Endothelial cell of umbilical vein (primary cell): ENCODE measurements around the gene PAX9. TPM values are rescaled to one million over a fixed set of nuclear protein-coding genes. Genes with fewer than 3 reads are reported as not detected.

Experiments
- Bru-seq: library from RNA; stranded (reverse); fragments of 400-500 nt; gene quantifications from one replicate; lab custom pipeline; 2021; lab: Mats Ljungman, UMichigan
- BruChase-seq, 2 experiments: library from RNA; stranded (reverse); fragments of 400-500 nt; gene quantifications; one replicate each; lab custom pipeline; 2021; lab: Mats Ljungman, UMichigan
- BruUV-seq: library from RNA; stranded (reverse); fragments of 400-500 nt; replicated peaks from 2 replicates; lab custom pipeline; 2021; lab: Mats Ljungman, UMichigan
- CTCF ChIA-PET: fragments of 300-600, 350-600 bp; sonication (Branson Sonifier 250); formaldehyde crosslinking; loops from one replicate; lab custom pipeline; 2021; ENCODE audit warnings: antibody characterized with exemption, inconsistent platforms; lab: Charles Lee
- POLR2A ChIA-PET: fragments of 300-600, 350-600 bp; sonication (Branson Sonifier 250); formaldehyde crosslinking; loops from one replicate; lab custom pipeline; 2021; ENCODE audit warnings: antibody characterized with exemption, inconsistent platforms; lab: Charles Lee
- DNase-seq: peaks from one replicate; pipeline ENCODE4 v3.0.0-alpha.2; 2011; ENCODE audit warnings: low read depth, low spot score
- FAIRE-seq: peaks from 2 replicates; lab custom pipeline; 2011; peaks lifted over from hg19 to GRCh38; lab: Jason Lieb, UNC
- H2AFZ ChIP-seq: 2 replicates; pipeline ENCODE4 v1.6.0; 2012; ENCODE audit warnings: low read depth, low read length, control low read depth, inconsistent platforms
- H3K27ac ChIP-seq: 2 replicates; pipeline ENCODE4 v1.5.1; 2011; ENCODE audit warnings: low read depth, mild to moderate bottlenecking, control low read depth, low read length, moderate library complexity; ENCODE audit not compliant: insufficient read depth
- H3K27me3 ChIP-seq, 2 experiments: 2 replicates each; pipeline versions ENCODE4 v1.6.0 to v1.6.1; 2011; ENCODE audit warnings: low read length in 2 of 2, mixed read lengths in 1 of 2; ENCODE audit not compliant: control insufficient read depth in 2 of 2, insufficient read depth in 2 of 2
- H3K36me3 ChIP-seq, 2 experiments: 2 replicates in 1 of 2; 3 replicates in 1 of 2; pipeline ENCODE4 v1.5.1; 2011; ENCODE audit warnings: low read length in 2 of 2, mild to moderate bottlenecking in 1 of 2, moderate library complexity in 1 of 2; ENCODE audit not compliant: control insufficient read depth in 2 of 2, insufficient read depth in 2 of 2; ENCODE audit errors: extremely low read depth in 1 of 2
- H3K4me1 ChIP-seq: 3 replicates; pipeline ENCODE4 v1.5.1; 2011; ENCODE audit warnings: mild to moderate bottlenecking, low read length; ENCODE audit not compliant: control insufficient read depth, insufficient read depth; ENCODE audit errors: extremely low read depth
- H3K4me2 ChIP-seq: 2 replicates; pipeline ENCODE4 v1.6.1; 2011; ENCODE audit warnings: low read length, control low read depth, mixed read lengths; ENCODE audit not compliant: insufficient read depth
- H3K4me3 ChIP-seq, 3 experiments: fragments of 200-600 bp in 1 of 3; sonication (generic), shearing (Covaris generic) in 1 of 3; replicated peaks in 1 of 3; 2 replicates each; pipeline ENCODE4 v1.5.1; 2011 to 2016; ENCODE audit warnings: control low read depth in 3 of 3, low read length in 3 of 3, mild to moderate bottlenecking in 2 of 3, inconsistent platforms in 1 of 3, low read depth in 1 of 3, moderate library complexity in 1 of 3; ENCODE audit not compliant: insufficient read depth in 1 of 3
- H3K79me2 ChIP-seq: 2 replicates; pipeline ENCODE4 v1.6.0; 2012; ENCODE audit warnings: low read length, inconsistent platforms; ENCODE audit not compliant: control insufficient read depth, insufficient read depth
- H3K9ac ChIP-seq: replicated peaks from 2 replicates; pipeline ENCODE3; 2011; ENCODE audit warnings: low read length, control low read depth; ENCODE audit not compliant: insufficient read depth; ENCODE audit errors: extremely low read depth
- H3K9me1 ChIP-seq: replicated peaks from 3 replicates; pipeline ENCODE4 v1.6.0; 2011; ENCODE audit warnings: mild to moderate bottlenecking, low read length; ENCODE audit not compliant: control insufficient read depth, insufficient read depth; ENCODE audit errors: extremely low read depth
- H3K9me3 ChIP-seq: replicated peaks from 2 replicates; pipeline ENCODE4 v1.5.1; 2012; ENCODE audit warnings: low read length, inconsistent platforms; ENCODE audit not compliant: control insufficient read depth, insufficient read depth
- H4K20me1 ChIP-seq: replicated peaks from 2 replicates; pipeline ENCODE3; 2011; ENCODE audit warnings: mild to moderate bottlenecking, low read length; ENCODE audit not compliant: control insufficient read depth, insufficient read depth; ENCODE audit errors: extremely low read depth
- EZH2 ChIP-seq: IDR thresholded peaks from 2 replicates; pipeline ENCODE4 v1.6.1; 2012; ENCODE audit warnings: borderline replicate concordance, low read depth, mild to moderate bottlenecking, moderate library complexity, low read length, inconsistent platforms; ENCODE audit not compliant: severe bottlenecking
- FOS ChIP-seq: IDR thresholded peaks from 2 replicates; pipeline ENCODE4 v1.6.1; 2011; ENCODE audit warnings: mild to moderate bottlenecking, low read length, moderate library complexity, borderline replicate concordance; ENCODE audit not compliant: insufficient read depth
- GATA2 ChIP-seq: IDR thresholded peaks from 2 replicates; pipeline ENCODE4 v1.7.0; 2011; ENCODE audit warnings: low read depth, mild to moderate bottlenecking, moderate library complexity, mixed read lengths, low read length; ENCODE audit not compliant: insufficient read length, insufficient read depth
- JUN ChIP-seq: IDR thresholded peaks from 2 replicates; pipeline ENCODE4 v1.6.1; 2011; ENCODE audit warnings: borderline replicate concordance, low read depth; ENCODE audit not compliant: insufficient read length, insufficient read depth
- MYC ChIP-seq: IDR thresholded peaks from one replicate; pipeline ENCODE4 v1.6.1; 2011; ENCODE audit warnings: mild to moderate bottlenecking, low read depth, low read length
- POLR2A ChIP-seq: IDR thresholded peaks from 2 replicates; pipeline ENCODE4 v1.6.1; 2012; ENCODE audit warnings: low read depth, mild to moderate bottlenecking, control low read depth, low read length
- POLR2AphosphoS5 ChIP-seq: IDR thresholded peaks from 2 replicates; pipeline ENCODE4 v1.6.1; 2012; ENCODE audit warnings: low read depth, mild to moderate bottlenecking, control low read depth, low read length, moderate library complexity; ENCODE audit not compliant: insufficient read depth
- dilution Hi-C: fragments of 300-500 bp; cut with MboI; formaldehyde crosslinking; loops from one replicate; pipeline ENCODE4 v1.15.0; 2019; ENCODE audit warnings: low sequenced_read_pairs; ENCODE audit not compliant: extremely low pct_ligation_motif_present
- intact Hi-C: fragments of 100-400 bp; cut with micrococcal nuclease; formaldehyde crosslinking; loops from one replicate; pipeline ENCODE4 v1.10.0; 2022
- long read RNA-seq: library from polyadenylated mRNA; stranded (forward); transcript quantifications from one replicate; pipeline ENCODE4 v2.0.0, GENCODE V29; 2021
- polyA minus RNA-seq, 3 experiments: library from RNA; depleted of rRNA, polyadenylated mRNA; stranded (reverse); fragments of >200 nt; gene quantifications; 1 replicate in 1 of 3; 2 replicates in 2 of 3; pipeline ENCODE4 v1.2.3, GENCODE V29; 2011
- polyA plus RNA-seq, 4 experiments: library from polyadenylated mRNA; depleted of rRNA in 3 of 4; stranded (reverse) in 3 of 4; unstranded in 1 of 4; fragments of >200 nt; gene quantifications; 2 replicates each; pipeline versions ENCODE4 v1.2.1 to v1.2.3, GENCODE V29; 2011 to 2012; ENCODE audit warnings: missing spikeins in 1 of 4
- total RNA-seq: library from RNA; stranded (reverse); gene quantifications from 2 replicates; pipeline ENCODE4 v1.2.3, GENCODE V29; 2021
- TF ChIP-seq, protein P1 (sequence below), 2 donors: IDR thresholded peaks; 1 replicate in 1 of 2; 2 replicates in 1 of 2; pipeline ENCODE4 v1.5.1; 2011; ENCODE audit warnings: low read length in 2 of 2, mild to moderate bottlenecking in 2 of 2, moderate library complexity in 2 of 2, control low read depth in 1 of 2, inconsistent platforms in 1 of 2, low read depth in 1 of 2; ENCODE audit not compliant: insufficient read depth in 1 of 2; ENCODE audit errors: extremely low read depth in 1 of 2
- TF ChIP-seq, protein P2 (sequence below): IDR thresholded peaks from 2 replicates; pipeline ENCODE4 v1.6.1; 2011; ENCODE audit not compliant: insufficient read depth, insufficient read length

PAX9 gene
- total RNA-seq = 0.44 and 4.8 TPM in 2 replicates
- 0.37 and 0.48 TPM in 2 replicates for polyA plus RNA-seq
- 0.11 and 0.14 TPM in 2 replicates for polyA plus RNA-seq (2011; cell fraction: cytosol; rRNA removed)
- polyA plus RNA-seq (2011; cell fraction: nucleus; rRNA removed) = 0.20 and 0.30 TPM in 2 replicates
- polyA plus RNA-seq (2012) = 0.17 and 0.27 TPM in 2 replicates
- 0.10 and 0.30 TPM in 2 replicates for polyA minus RNA-seq
- polyA minus RNA-seq (2011; cell fraction: cytosol; rRNA and poly(A)+ RNA removed) = 1.2 TPM
- 0.19 and 0.43 TPM in 2 replicates for polyA minus RNA-seq (2011; cell fraction: nucleus; rRNA and poly(A)+ RNA removed)
- Bru-seq, nascent RNA = percentile 25 among the genes with signal in this experiment
- BruChase-seq, experiment 1, labeled RNA remaining after a 6-hour chase = percentile 36 among the genes with signal in this experiment
- percentile 48 among the genes with signal in this experiment for BruChase-seq, experiment 2, labeled RNA remaining after a 2-hour chase
- long read RNA-seq, full-length matches to known transcripts = 3 of 11 reads
- long read RNA-seq, partial matches to known transcripts = 4 of 11 reads
- long read RNA-seq, other reads (novel, unspliced or antisense) = 4 of 11 reads

DNA sequence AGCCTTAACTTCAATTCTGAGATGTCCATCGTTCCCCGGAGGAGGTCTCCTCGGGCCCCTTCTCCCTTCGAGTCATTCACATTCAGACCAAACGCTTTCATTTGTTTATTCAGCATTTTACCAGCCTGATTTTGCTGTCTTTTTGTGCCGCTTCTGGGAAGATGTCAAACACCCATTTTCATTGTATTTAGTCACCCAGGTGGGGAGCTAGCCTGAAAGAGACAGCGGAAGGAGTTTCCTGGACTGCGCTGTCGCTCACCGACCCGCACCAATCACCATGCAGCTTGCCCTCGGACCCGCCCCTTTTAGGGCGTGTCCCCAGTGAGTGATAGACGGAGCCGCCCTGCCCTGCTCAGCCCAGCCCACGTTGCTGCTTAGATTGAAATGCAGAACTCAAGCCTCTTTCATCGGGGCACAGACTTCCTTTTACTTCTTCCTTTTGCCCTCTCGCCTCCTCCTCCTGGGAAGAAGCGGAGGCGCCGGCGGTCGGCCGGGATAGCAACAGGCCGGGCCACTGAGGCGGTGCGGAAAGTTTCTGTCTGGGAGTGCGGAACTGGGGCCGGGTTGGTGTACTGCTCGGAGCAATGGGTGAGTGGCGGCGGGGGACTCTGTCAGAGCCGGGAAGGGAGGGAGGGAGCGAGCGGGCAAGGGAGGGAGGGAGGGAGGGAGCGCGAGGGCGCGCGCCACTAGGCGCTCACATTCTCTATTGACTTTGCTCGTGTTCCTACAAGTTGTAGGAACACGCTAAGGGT is at the start of gene PAX9:
Gene PAX9 (plus strand): TSS at position 355 of the 752 bp plus-strand sequence. CDS start 230 bp downstream, at position 585.
- no peaks in the 10 kb centered on the region for H3K9me3 ChIP-seq
- H3K27ac ChIP-seq = no peak within 1 kb of the TSS
- DNase-seq (peak; percentile 70), FAIRE-seq (peak; percentile 99)
- dilution Hi-C loops (no loop called here), intact Hi-C loops (loop anchor here (2.0 to 5.0 kb wide), 3 partner anchors 341 to 936 kb away; partner anchors contain the start of genes FOXA1, MBIP and TTC6)
- no peaks in the 10 kb centered on the region for H3K9me1 ChIP-seq
- H3K4me1 ChIP-seq = peaks cover 17% of the 10 kb centered on the region
- H3K36me3 ChIP-seq = no peaks in the 10 kb centered on the region
- ChIA-PET POLR2A (no interaction called here), CTCF (no interaction called here)
- no TSS peak for BruUV-seq
- peak within 1 kb of the TSS; percentile 63 for H3K4me2 ChIP-seq
- H2AFZ ChIP-seq = peak within 1 kb of the TSS; percentile 36
- no peak within 1 kb of the TSS for H3K9ac ChIP-seq
- H4K20me1 ChIP-seq = no peaks in the 10 kb centered on the region
- H3K79me2 ChIP-seq = no peaks in the 10 kb centered on the region
- TF ChIP-seq FOS (no peak), GATA2 (no peak), MYC (no peak), POLR2A (no peak), JUN (no peak), POLR2AphosphoS5 (no peak), EZH2 (no peak)
- TF ChIP-seq, protein P1, sequence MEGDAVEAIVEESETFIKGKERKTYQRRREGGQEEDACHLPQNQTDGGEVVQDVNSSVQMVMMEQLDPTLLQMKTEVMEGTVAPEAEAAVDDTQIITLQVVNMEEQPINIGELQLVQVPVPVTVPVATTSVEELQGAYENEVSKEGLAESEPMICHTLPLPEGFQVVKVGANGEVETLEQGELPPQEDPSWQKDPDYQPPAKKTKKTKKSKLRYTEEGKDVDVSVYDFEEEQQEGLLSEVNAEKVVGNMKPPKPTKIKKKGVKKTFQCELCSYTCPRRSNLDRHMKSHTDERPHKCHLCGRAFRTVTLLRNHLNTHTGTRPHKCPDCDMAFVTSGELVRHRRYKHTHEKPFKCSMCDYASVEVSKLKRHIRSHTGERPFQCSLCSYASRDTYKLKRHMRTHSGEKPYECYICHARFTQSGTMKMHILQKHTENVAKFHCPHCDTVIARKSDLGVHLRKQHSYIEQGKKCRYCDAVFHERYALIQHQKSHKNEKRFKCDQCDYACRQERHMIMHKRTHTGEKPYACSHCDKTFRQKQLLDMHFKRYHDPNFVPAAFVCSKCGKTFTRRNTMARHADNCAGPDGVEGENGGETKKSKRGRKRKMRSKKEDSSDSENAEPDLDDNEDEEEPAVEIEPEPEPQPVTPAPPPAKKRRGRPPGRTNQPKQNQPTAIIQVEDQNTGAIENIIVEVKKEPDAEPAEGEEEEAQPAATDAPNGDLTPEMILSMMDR (IDR thresholded peaks at IDR 0.05; ENCODE audit: extremely low read depth in 1 of 2, insufficient read depth in 1 of 2, low read depth in 1 of 2, low read length in 2 of 2) = no peak
- TF ChIP-seq, protein P2, sequence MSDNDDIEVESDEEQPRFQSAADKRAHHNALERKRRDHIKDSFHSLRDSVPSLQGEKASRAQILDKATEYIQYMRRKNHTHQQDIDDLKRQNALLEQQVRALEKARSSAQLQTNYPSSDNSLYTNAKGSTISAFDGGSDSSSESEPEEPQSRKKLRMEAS = no peak
- H3K4me3 ChIP-seq = peak within 1 kb of the TSS in 2 of 3 experiments; percentile 27 to 42
- peaks cover 88 to 98% of the 10 kb centered on the region in 2 experiments for H3K27me3 ChIP-seq
